22Rv1 (cell line): ENCODE measurements around the gene NCOA3.

Experiments
- CTCF ChIP-seq: fragments of 450-650 bp; IDR thresholded peaks from 2 replicates; pipeline ENCODE4 v1.5.1; 2017; ENCODE audit warnings: mild to moderate bottlenecking
- ZFX ChIP-seq: fragments of 450-650 bp; IDR thresholded peaks from 2 replicates; pipeline ENCODE4 v1.6.1; 2017; ENCODE audit warnings: antibody characterized with exemption, borderline replicate concordance

GRCh38 chr20:47660983-47661700 is 159.5 kb downstream of the NCOA3 start:
- TF ChIP-seq CTCF = no peak
- no peak for TF ChIP-seq ZFX
